ENCODE measurements around the gene RHOV. TPM values are rescaled to one million over a fixed set of nuclear protein-coding genes. Genes with fewer than 3 reads are reported as not detected.

The RHOV gene
- total RNA-seq, 6 experiments from 2014 or later, result not detected

DNA sequence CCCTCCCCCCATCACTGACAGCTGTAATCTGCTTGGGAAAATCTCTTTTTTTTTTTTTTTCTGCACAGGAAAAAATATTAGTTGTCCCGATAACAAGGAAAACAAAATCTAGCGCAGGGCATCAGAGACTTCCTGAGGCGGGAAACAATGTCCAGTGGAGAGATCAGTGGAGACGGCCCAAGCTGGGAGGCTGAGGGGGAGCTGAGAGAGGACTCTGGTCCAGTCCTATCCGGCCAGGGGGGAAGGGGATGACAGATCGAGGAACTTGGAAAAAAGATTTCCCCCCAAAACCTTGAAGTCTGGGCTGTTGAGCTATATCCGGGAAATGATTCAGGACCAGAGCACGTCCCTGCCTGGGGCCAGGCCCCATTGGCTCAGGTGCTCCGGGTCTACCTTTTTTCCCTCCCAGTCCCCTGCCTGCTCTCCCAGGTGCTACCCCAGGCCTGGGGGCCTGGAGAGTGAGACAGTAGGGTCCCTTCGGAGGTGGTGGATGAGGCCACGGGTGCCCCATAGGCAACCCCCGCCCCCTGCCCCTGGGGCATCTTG, 41.2 kb upstream of the RHOV start:
- WGBS (ENCODE audit: insufficient coverage, low coverage, low lambda C conversion rate, missing lambda C conversion rate), result 59% methylated on average over 9 of the region's 12 CpGs
- intact Hi-C loops (cut with DNase I), result no loop called here
- no peak for TF ChIP-seq CTCF (IDR thresholded peaks at IDR 0.05)
- no peak for TF ChIP-seq POLR2A (IDR thresholded peaks at IDR 0.05)
- peaks cover 0 to 20% (median 10%) of the 10 kb centered on the region in 4 donors for H3K4me1 ChIP-seq
- H3K9me3 ChIP-seq, result no peaks in the 10 kb centered on the region
- no peaks in the 10 kb centered on the region for H3K36me3 ChIP-seq
- H3K4me3 ChIP-seq, result no peak overlapping the region
- H3K27ac ChIP-seq, result peak overlapping the region in 1 of 3 donors; percentile 51
- no peak for DNase-seq
- no peaks in the 10 kb centered on the region for H3K27me3 ChIP-seq
- ATAC-seq, result peak; percentile 27 to 61 (median 40)

- Histone ChIP-seq H3K27me3 (no peaks in the 10 kb centered on the region), H3K9me3 (no peaks in the 10 kb centered on the region), H3K4me3 (no peak overlapping the region), H3K36me3 (no peaks in the 10 kb centered on the region), H3K4me1 (peaks cover 0 to 27% (median 13%) of the 10 kb centered on the region in 4 donors), H3K27ac (no peak overlapping the region)
- 70% methylated on average over 2 of the region's 8 CpGs for WGBS (ENCODE audit: insufficient coverage, low coverage, low lambda C conversion rate, missing lambda C conversion rate)
- no peak for DNase-seq
- ATAC-seq, result no peak
- intact Hi-C loops (cut with DNase I), result no loop called here
- TF ChIP-seq CTCF (IDR thresholded peaks at IDR 0.05), result no peak
These were observed 40.5 kb upstream of the RHOV start for GRCh38 chr15:40914486-40914885.

- Histone ChIP-seq H3K4me3 (no peak overlapping the region), H3K9me3 (no peaks in the 10 kb centered on the region), H3K27ac (no peak overlapping the region), H3K36me3 (no peaks in the 10 kb centered on the region), H3K4me1 (peaks cover 0 to 32% (median 16%) of the 10 kb centered on the region in 4 donors), H3K27me3 (no peaks in the 10 kb centered on the region)
- no peak for DNase-seq
- no peak for ATAC-seq
- WGBS (ENCODE audit: insufficient coverage, low coverage, low lambda C conversion rate, missing lambda C conversion rate), result 91% methylated on average over 6 of the region's 12 CpGs
- intact Hi-C loops (cut with DNase I), result no loop called here
- TF ChIP-seq POLR2A (IDR thresholded peaks at IDR 0.05), result no peak
These were observed 40.0 kb upstream of the RHOV start for GRCh38 chr15:40914013-40914412.

DNA sequence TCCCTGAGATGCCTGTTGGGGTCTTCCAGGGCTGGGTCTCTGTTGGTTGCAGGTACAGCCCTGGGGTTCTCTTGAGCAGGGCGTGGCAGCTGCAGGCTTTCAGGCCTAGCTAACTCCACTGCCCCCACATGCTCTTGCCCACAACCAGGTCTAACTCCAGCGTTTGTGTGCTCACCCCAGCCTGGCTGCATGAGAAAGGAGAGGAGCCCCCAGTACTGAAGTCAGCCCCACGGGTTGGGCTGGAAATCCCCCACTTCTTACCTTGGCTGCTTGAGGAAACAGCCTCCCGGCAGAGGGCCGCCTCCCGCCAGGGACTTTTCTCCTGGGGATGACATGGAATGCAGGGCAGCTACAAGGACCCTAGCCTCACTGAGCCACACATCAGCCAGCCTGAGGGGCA, 38.4 kb upstream of the RHOV start:
- no peak for TF ChIP-seq POLR2A (IDR thresholded peaks at IDR 0.05)
- TF ChIP-seq CTCF (IDR thresholded peaks at IDR 0.05), result no peak
- Histone ChIP-seq H3K27ac (no peak overlapping the region), H3K9me3 (no peaks in the 10 kb centered on the region), H3K36me3 (no peaks in the 10 kb centered on the region), H3K4me3 (no peak overlapping the region), H3K4me1 (peaks cover 0 to 47% (median 24%) of the 10 kb centered on the region in 4 donors), H3K27me3 (no peaks in the 10 kb centered on the region)
- intact Hi-C loops (cut with DNase I), result no loop called here
- no peak for ATAC-seq
- DNase-seq, result no peak
- no CpG with 5 or more reads among the region's 6 CpGs for WGBS (ENCODE audit: insufficient coverage, low coverage, low lambda C conversion rate, missing lambda C conversion rate)

DNA sequence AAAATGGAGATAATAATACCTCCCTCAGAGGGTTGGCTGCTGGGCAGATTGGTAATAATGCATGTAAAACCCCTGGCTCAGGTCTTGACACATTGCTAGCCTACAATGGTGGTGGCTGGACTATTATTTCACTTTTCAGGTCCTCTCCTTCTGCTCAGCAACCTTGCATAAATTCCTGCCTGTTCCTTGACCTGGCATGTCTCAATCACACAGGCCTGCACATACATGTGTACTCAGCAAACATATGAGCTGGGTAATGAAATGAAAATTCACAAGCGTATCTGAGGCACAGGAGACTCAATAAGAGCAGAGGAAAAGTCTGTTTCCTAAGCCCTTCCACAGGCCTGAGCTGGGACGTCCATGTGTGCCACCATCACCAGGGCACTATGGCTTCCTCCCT, 37.7 kb upstream of the RHOV start:
- TF ChIP-seq CTCF (IDR thresholded peaks at IDR 0.05), result no peak
- TF ChIP-seq POLR2A (IDR thresholded peaks at IDR 0.05), result no peak

More for the DNA sequence above, 37.7 kb upstream of the RHOV start:
- Histone ChIP-seq H3K4me1 (peaks cover 0 to 55% (median 28%) of the 10 kb centered on the region in 4 donors), H3K27me3 (no peaks in the 10 kb centered on the region), H3K36me3 (no peaks in the 10 kb centered on the region), H3K9me3 (no peaks in the 10 kb centered on the region), H3K27ac (peak overlapping the region; percentile 5 to 81 (median 8)), H3K4me3 (no peak overlapping the region)
- ATAC-seq, result peak; percentile 6 to 23 (median 8)
- intact Hi-C loops (cut with DNase I), result no loop called here
- no peak for DNase-seq
- WGBS (ENCODE audit: insufficient coverage, low coverage, low lambda C conversion rate, missing lambda C conversion rate), result 44% methylated on average over 1 of the region's 2 CpGs
